Stimulated activated CD4-positive, alpha-beta T cell treated with anti-CD3 and anti-CD28 coated beads, TNF-alpha, amount 100 ng/mL, for 1 hour (primary cell): ENCODE measurements around the gene ADPRHL1.
A peak's percentile ranks its signal among the peaks of the same experiment; 100 is the strongest.
"Not testable (repeated sequence)": the region's sequence is repeated elsewhere in the genome, so short reads cannot be mapped to it uniquely, and the experiment has no call there.

Source experiments
- DNase-seq, 3 donors: peaks; one replicate each; pipeline ENCODE4 v3.0.0-alpha.2; 2020; ENCODE audit warnings: low read depth in 3 of 3, low spot score in 1 of 3

ADPRHL1 gene

GRCh38 chr13:113403255-113404104, 49.8 kb downstream of the ADPRHL1 start:
- DNase-seq: no peak

GRCh38 chr13:113402471-113403254, 50.6 kb downstream of the ADPRHL1 start:
- no peak for DNase-seq

- DNase-seq: no peak
Measured at GRCh38 chr13:113401452-113402415, 51.6 kb downstream of the ADPRHL1 start.

- DNase-seq: no peak
Measured at GRCh38 chr13:113400621-113401451, 52.5 kb downstream of the ADPRHL1 start.

GRCh38 chr13:113399755-113400149, 53.5 kb downstream of the ADPRHL1 start:
- DNase-seq: no peak

GRCh38 chr13:113398963-113399754, 54.1 kb downstream of the ADPRHL1 start:
- no peak for DNase-seq

GRCh38 chr13:113397608-113398425, 55.5 kb downstream of the ADPRHL1 start:
- no peak for DNase-seq

- DNase-seq: no peak
Measured at GRCh38 chr13:113394339-113394640, 59.0 kb downstream of the ADPRHL1 start.

- peak; percentile 59 to 76 (median 61) for DNase-seq
Measured at GRCh38 chr13:113393563-113394338, 59.5 kb downstream of the ADPRHL1 start.

- DNase-seq: no peak
Measured at GRCh38 chr13:113393226-113393562, 60.1 kb downstream of the ADPRHL1 start.

GRCh38 chr13:113390874-113391497, 62.3 kb downstream of the ADPRHL1 start:
- DNase-seq: no peak

GRCh38 chr13:113389586-113389985, 63.7 kb downstream of the ADPRHL1 start:
- not testable (repeated sequence) for DNase-seq

GRCh38 chr13:113387396-113387795, 65.9 kb downstream of the ADPRHL1 start:
- DNase-seq: no peak

- DNase-seq: no peak
Measured at GRCh38 chr13:113383089-113383488, 70.2 kb downstream of the ADPRHL1 start.

- not testable (repeated sequence) for DNase-seq
Measured at GRCh38 chr13:113382542-113382941, 70.7 kb downstream of the ADPRHL1 start.

GRCh38 chr13:113378825-113379224, 74.5 kb downstream of the ADPRHL1 start:
- no peak for DNase-seq

- DNase-seq: no peak
Measured at GRCh38 chr13:113374511-113375175, 78.6 kb downstream of the ADPRHL1 start.
